Activated CD4-positive, alpha-beta T cell treated with anti-CD3 and anti-CD28 coated beads, Interleukin-2, amount 50 U/mL, for 24 hours (primary cell): Measurements from ENCODE around the gene CDK12.

Experiments used
- DNase-seq, 2 donors: peaks; one replicate each; pipeline ENCODE4 v3.0.0-alpha.2; 2020; ENCODE audit warnings: low read depth in 1 of 2, low spot score in 1 of 2

The CDK12 gene

GRCh38 chr17:39581071-39581758, 119.9 kb downstream of the CDK12 start:
- no peak for DNase-seq

- no peak for DNase-seq
Measured at GRCh38 chr17:39581759-39582085, 120.4 kb downstream of the CDK12 start.

GRCh38 chr17:39582658-39583057, 121.4 kb downstream of the CDK12 start:
- no peak for DNase-seq
